ENCODE measurements around the gene UBE3D.
"Not testable (repeated sequence)": the region's sequence is repeated elsewhere in the genome, so short reads cannot be mapped to it uniquely, and the experiment has no call there.

The UBE3D gene

GRCh38 chr6:83042467-83043053, 23.1 kb downstream of the UBE3D start:
- no peak for TF ChIP-seq CTCF (conservative IDR thresholded peaks at IDR 0.05; ENCODE audit: low read length)
- DNase-seq (ENCODE audit: low read depth) = no peak
- H3K4me3 ChIP-seq (ENCODE audit: low read length) = no peak overlapping the region

GRCh38 chr6:83038246-83038645, 27.4 kb downstream of the UBE3D start:
- TF ChIP-seq CTCF (conservative IDR thresholded peaks at IDR 0.05; ENCODE audit: low read length) = no peak
- DNase-seq (ENCODE audit: low read depth) = no peak
- no peak overlapping the region for H3K4me3 ChIP-seq (ENCODE audit: low read length)

GRCh38 chr6:83031689-83032088, 34.0 kb downstream of the UBE3D start:
- TF ChIP-seq CTCF (conservative IDR thresholded peaks at IDR 0.05; ENCODE audit: low read length) = no peak
- no peak overlapping the region for H3K4me3 ChIP-seq (ENCODE audit: low read length)
- DNase-seq (ENCODE audit: low read depth) = no peak

GRCh38 chr6:83019741-83020140, 45.9 kb downstream of the UBE3D start:
- DNase-seq (ENCODE audit: low read depth) = no peak
- H3K4me3 ChIP-seq (ENCODE audit: low read length) = no peak overlapping the region
- TF ChIP-seq CTCF (conservative IDR thresholded peaks at IDR 0.05; ENCODE audit: low read length) = no peak

- not testable (repeated sequence) for DNase-seq (ENCODE audit: low read depth); H3K4me3 ChIP-seq (ENCODE audit: low read length)
These were observed 54.5 kb downstream of the UBE3D start for GRCh38 chr6:83011131-83011530.

- no peak for TF ChIP-seq CTCF (conservative IDR thresholded peaks at IDR 0.05; ENCODE audit: low read length)
- DNase-seq (ENCODE audit: low read depth) = no peak
- no peak overlapping the region for H3K4me3 ChIP-seq (ENCODE audit: low read length)
These were observed 57.0 kb downstream of the UBE3D start for GRCh38 chr6:83008626-83009025.

- no peak overlapping the region for H3K4me3 ChIP-seq (ENCODE audit: low read length)
- no peak for TF ChIP-seq CTCF (conservative IDR thresholded peaks at IDR 0.05; ENCODE audit: low read length)
- no peak for DNase-seq (ENCODE audit: low read depth)
These were observed 59.3 kb downstream of the UBE3D start for GRCh38 chr6:83006270-83006905.
